ENCODE results near the gene CEACAM19.
A peak's percentile ranks its signal among the peaks of the same experiment; 100 is the strongest.
"Not testable (repeated sequence)": the region's sequence is repeated elsewhere in the genome, so short reads cannot be mapped to it uniquely, and the experiment has no call there.

The CEACAM19 gene

DNA sequence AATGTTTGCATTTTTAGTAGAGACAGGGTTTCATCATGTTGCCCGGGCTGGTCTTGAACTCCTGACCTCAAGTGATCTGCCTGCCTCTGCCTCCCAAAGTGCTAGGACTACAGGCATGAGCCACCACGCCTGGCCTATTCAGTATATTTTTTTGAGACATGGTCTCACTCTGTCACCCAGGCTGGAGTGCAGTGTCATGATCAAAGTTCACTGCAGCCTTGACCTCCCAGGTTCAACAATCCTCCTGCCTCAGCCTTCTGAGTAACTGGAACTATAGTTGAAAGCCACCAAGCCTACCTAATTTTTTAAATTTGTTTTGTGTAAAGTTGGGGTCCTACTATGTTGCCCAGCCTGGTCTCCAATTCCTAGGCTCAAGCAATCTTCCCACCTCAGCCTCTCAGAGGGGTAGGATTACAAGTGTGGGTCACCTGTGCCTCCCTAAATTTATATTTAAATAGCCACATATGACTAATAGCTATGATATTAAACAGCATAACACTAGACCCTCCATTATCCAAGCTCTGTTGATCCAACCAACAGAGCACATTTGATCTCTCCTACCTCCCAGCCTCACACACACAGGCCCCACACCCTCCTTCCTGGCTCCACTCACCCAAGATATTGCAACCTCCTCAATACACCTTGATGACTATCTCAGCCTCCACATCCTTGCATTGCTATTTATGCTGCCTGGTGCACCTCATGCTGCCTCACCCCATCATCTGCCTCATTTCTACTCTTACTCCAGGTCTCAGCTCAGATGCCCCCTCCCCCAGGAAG, 2.1 kb upstream of the CEACAM19 start:
- TF ChIP-seq JUND (IDR thresholded peaks at IDR 0.05; ENCODE audit: low read depth): no peak
- no peak for DNase-seq (ENCODE audit: low read depth in 1 of 2, low spot score in 1 of 2)
- in situ Hi-C loops (cut with HindIII; ENCODE audit: low pct_unique_long_range_greater_than_20kb, low sequenced_read_pairs): no loop called here

DNA sequence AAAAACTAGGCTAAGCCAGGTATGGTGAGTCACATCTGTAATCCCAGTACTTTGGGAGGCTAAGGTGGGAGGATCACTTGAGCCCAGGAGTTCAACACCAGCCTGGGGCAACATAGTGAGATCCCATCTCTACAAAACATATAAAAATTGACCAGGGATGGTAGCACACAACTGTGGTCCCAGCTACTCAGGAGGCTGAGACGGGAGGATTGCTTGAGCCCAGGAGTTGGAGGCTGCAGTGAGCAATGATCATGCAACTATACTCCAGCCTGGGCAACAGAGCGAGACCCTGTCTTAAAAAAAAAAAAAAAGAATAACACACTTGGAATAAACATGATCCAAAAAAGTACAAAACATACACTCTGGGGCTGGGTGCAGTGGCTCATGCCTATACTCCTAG, 1.3 kb upstream of the CEACAM19 start:
- DNase-seq (ENCODE audit: low read depth in 1 of 2, low spot score in 1 of 2); in situ Hi-C loops (cut with HindIII; ENCODE audit: low pct_unique_long_range_greater_than_20kb, low sequenced_read_pairs): not testable (repeated sequence)

DNA sequence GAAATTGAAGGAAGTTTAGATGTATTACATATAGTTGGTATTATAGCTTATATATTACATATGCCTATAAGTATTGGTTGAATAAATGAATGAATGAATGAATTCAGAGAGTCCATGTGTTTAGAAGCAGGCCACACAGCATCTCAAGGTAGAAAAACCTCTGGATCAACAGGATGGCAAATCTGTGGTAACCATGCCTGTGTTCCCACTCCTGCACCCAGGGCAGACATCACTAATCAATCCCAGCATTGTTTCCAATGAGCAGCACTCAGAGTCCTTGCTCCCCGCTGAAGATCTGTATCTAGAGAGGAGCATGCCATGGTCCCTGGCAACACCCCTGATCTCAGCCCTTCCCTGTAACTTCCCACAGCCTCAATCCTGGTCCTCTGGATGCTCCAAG, 944 bp downstream of the CEACAM19 start:
- in situ Hi-C loops (cut with HindIII; ENCODE audit: low pct_unique_long_range_greater_than_20kb, low sequenced_read_pairs): no loop called here
- no peak for DNase-seq (ENCODE audit: low read depth in 1 of 2, low spot score in 1 of 2)
- no peak for TF ChIP-seq JUND (IDR thresholded peaks at IDR 0.05; ENCODE audit: low read depth)

DNA sequence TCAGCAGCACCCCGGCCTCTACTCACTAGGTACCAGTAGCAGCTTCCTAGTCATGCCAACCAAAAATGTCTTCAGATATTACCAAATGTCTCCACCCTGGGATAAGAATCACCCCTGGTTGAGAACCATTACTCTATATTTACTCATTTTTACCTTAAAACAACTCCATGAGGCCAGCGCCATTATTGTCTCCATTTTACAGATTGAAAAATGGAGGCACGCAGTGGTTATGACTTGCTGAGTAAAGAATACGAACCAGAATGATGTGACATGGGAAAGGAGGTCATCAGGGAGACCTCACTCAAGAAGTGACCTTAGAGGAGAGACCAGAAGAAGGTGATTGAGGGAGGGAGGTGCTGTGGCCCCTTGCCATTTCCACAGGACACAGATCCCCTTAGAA, 2.2 kb downstream of the CEACAM19 start:
- in situ Hi-C loops (cut with HindIII; ENCODE audit: low pct_unique_long_range_greater_than_20kb, low sequenced_read_pairs): no loop called here
- no peak for TF ChIP-seq JUND (IDR thresholded peaks at IDR 0.05; ENCODE audit: low read depth)
- no peak for DNase-seq (ENCODE audit: low read depth in 1 of 2, low spot score in 1 of 2)

DNA sequence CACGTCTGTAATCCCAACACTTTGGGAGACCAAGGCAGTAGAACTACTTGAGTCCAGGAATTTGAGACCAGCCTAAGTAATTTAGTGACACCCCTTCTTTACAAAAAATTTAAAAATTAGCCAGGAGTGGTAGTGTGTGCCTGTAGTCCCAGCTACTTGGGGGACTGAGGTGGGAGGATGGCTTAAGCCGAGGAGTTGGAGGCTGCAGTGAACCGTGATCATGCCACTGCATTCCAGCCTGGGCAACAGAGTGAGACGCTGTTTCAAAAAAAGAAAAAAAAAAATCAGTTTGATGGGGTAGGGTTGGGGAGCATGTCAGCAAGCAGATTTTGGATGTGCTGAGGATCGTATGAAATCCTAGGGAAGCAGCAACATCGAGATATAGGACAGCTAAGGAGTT, 4.2 kb downstream of the CEACAM19 start:
- no peak for DNase-seq (ENCODE audit: low read depth in 1 of 2, low spot score in 1 of 2)
- in situ Hi-C loops (cut with HindIII; ENCODE audit: low pct_unique_long_range_greater_than_20kb, low sequenced_read_pairs): no loop called here
- no peak for TF ChIP-seq JUND (IDR thresholded peaks at IDR 0.05; ENCODE audit: low read depth)

DNA sequence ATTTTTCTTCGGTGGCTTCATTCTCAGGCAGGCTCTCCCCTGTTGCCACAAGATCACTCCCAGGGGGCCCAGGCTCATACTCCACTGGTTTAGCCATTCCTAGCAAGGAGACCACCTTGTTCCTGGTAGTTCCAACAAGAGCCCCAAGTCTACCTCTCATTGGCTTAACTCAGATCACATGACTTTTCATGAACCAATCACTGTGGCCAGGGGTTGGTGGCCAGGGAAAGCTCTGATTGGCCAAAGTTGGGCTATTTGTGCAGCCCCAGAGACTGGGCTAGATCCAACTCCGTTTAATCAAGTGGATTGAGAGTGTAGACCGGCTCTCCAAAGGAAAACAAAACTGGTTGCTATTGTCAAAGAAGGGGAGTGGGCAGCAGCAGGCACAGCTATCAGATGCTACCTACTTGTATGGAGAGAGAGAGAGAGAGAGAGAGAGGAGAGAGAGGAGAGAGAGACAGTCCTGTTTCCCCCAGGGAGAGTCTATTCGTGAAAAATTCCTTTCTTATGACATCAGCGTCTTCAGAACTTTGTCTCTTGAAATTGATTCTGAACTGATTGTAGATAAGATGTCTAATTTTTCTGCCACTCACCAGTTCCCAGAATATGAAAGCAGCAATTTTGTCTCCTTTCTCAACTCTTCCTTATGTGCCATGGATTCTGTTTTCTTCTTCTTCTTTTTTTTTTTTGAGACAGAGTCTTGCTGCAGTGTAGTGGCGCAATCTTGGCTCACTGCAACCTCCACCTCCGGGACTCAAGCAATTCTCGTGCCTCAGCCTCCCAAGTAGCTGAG, 5.9 kb downstream of the CEACAM19 start:
- peak in 1 of 2 experiments; percentile 45 for DNase-seq (ENCODE audit: low read depth in 1 of 2, low spot score in 1 of 2)
- in situ Hi-C loops (cut with HindIII; ENCODE audit: low pct_unique_long_range_greater_than_20kb, low sequenced_read_pairs): no loop called here
- no peak for TF ChIP-seq JUND (IDR thresholded peaks at IDR 0.05; ENCODE audit: low read depth)

DNA sequence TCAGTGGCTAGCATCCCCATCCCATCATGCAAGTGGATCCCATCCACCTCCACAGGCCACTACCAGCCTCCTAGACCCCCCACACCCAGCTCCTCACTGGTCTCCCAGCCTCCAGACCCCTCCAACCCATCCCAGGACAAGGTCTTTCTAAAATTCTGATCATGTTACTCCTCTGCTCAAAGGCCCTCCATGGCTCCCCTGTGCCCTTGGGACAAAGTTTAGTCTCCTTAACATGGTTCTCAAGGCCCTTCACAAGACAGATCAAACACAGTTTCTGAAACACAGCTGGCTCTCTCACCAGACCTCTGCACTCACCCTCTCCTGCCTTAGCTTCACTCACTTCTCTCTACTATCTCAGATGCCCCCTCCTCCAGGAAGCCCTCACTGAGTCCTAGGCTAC, 9.3 kb downstream of the CEACAM19 start:
- no peak for TF ChIP-seq JUND (IDR thresholded peaks at IDR 0.05; ENCODE audit: low read depth)
- in situ Hi-C loops (cut with HindIII; ENCODE audit: low pct_unique_long_range_greater_than_20kb, low sequenced_read_pairs): no loop called here
- DNase-seq (ENCODE audit: low read depth in 1 of 2, low spot score in 1 of 2): no peak

DNA sequence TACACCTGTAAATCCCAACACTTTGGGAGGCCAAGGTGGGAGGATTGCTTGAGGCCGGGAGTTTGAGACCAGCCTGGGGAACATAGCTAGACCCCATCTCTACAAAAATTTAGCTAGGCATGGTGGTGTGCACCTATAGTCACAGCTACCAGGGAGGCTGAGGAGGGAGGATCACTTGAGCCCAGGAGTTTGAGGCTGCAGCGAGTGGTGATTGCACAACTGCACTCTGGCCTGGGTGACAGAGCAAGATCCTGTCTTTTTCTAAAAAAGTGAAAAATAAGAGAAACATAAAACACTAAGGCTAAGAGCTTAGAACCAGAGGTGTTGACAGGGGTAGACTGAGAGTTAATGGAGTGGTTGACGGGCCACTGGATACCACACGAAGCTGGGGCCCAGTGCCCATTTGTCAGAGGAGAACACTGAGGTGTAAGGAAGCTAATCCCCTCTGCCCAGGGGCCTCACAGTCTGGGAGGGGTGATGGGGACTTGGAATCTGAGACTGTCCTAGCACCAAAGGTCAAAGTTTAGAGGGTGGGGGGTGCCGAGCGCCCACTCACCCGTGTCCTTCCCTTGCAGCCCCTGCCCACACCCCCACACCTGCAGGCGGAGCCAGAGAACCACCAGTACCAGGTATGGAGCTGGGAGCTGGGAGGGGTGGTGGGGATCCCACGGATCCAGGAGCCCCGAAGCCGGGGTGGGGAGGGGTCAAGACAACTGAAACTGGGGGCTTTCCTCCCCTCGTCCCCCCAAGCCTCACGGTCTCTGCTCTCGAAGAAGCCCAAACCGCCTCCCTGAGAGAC, 10.9 kb downstream of the CEACAM19 start:
- no peak for DNase-seq (ENCODE audit: low read depth in 1 of 2, low spot score in 1 of 2)
- in situ Hi-C loops (cut with HindIII; ENCODE audit: low pct_unique_long_range_greater_than_20kb, low sequenced_read_pairs): no loop called here
- TF ChIP-seq JUND (IDR thresholded peaks at IDR 0.05; ENCODE audit: low read depth): no peak

DNA sequence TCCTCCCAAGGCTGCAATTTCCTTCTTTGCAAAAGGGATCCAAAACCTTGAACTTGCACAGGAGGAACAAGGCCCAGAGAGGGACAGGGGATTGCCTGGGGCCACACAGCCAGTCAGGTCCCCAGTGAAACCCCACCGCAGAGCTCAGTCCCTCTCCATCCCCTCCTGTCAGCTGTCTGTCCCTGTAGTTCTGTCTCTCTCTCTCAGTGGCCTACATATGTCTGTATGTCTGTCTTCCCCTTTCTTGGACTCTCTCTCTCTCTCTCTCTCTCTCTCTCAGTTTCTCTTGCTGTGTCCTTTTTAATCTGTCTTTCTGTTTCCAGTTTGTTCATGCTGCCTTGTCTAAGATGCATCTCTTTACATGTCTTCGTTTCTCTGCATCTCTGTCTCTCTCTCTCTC, 11.5 kb downstream of the CEACAM19 start:
- TF ChIP-seq JUND (IDR thresholded peaks at IDR 0.05; ENCODE audit: low read depth): no peak
- no peak for DNase-seq (ENCODE audit: low read depth in 1 of 2, low spot score in 1 of 2)
- in situ Hi-C loops (cut with HindIII; ENCODE audit: low pct_unique_long_range_greater_than_20kb, low sequenced_read_pairs): no loop called here

DNA sequence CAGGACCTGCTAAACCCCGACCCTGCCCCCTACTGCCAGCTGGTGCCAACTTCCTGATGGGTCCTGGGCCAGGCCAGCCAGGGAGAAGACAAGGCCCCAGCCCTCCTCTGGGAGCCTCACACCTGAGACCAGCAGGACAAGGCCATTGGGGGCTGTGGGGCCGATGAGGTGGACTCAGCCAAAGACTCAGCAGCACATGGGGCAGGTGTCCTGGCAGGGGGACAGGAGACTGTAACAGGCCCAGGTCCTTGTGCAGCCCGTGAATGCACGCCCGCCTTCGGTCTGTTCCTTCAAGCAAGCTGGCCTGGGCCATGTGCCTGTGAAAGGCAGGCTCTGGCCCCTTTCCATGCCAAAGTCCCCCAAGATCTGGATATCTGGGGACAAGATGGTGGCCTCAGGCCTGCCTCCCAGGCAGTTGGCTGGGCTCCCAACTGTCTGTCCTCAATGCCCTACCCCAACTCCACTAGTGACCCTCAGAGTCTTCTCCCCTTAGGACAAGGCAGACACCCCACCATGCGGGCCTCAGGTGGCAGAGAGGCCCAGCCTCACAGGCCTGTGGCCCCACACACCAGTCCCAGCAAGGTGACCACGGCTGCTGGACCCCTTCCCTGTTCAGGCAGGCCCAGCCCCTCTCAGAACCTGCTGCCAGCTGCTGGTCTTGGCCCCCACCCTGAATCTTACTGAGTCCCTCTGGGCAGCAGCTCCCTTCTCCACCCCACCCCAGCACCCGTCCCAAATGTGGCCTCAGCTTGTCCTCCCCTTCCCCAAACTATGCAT, 12.3 kb downstream of the CEACAM19 start:
- TF ChIP-seq JUND (IDR thresholded peaks at IDR 0.05; ENCODE audit: low read depth): no peak
- no peak for DNase-seq (ENCODE audit: low read depth in 1 of 2, low spot score in 1 of 2)
- in situ Hi-C loops (cut with HindIII; ENCODE audit: low pct_unique_long_range_greater_than_20kb, low sequenced_read_pairs): no loop called here

DNA sequence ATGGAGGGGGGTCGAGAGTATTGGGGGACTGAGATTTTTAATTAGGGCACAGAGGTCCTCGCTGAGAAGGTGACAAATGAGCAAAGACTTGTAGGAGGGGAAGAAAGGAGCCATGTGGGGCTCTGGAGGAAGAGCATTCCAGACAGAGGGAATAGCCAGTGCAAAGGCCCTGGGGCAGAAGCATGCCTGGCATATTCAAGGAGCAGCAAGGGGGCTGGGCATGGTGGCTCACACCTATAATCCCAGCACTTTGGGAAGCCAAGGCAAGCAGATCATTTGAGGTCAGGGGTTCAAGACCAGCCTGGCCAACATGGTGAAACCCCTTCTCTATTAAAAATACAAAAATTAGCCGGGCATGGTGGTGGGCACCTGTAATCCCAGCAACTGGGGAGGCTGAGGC, 13.1 kb downstream of the CEACAM19 start:
- DNase-seq (ENCODE audit: low read depth in 1 of 2, low spot score in 1 of 2); in situ Hi-C loops (cut with HindIII; ENCODE audit: low pct_unique_long_range_greater_than_20kb, low sequenced_read_pairs): not testable (repeated sequence)
